GM19328 (cell line): ENCODE data around the gene IRS1.
A peak's percentile ranks its signal among the peaks of the same experiment; 100 is the strongest.

ENCODE experiments used
- ATAC-seq: cut with Tn5 transposase; IDR thresholded peaks from one replicate; pipeline ENCODE4 v1.9.1; 2021; ENCODE audit warnings: mild to moderate bottlenecking, moderate library complexity; ENCODE audit not compliant: unreplicated experiment

The IRS1 gene

DNA sequence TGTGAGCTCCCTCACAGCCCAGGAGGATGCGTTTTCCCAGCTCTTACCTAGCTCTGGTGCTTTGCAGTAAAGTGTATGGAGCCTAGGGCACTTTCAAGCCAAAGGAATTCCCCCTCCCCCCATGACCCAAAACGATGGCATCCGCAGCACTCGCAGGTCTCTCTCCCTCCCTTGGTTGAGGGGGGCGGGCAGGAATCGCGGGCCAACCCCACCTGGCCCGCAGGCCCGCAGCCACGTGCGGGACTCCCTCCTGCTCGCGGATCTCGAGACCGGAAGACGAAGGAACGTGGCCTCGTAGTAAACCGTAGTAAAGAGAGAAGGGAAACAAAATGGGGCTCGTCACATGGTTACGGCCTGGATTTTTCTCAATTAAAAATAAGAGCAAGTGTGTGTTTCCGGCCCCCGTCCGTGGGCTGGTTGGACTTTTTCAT is 8.5 kb downstream of the IRS1 start:
- peak; percentile 59 for ATAC-seq

GRCh38 chr2:226790431-226790830 is 9.2 kb downstream of the IRS1 start:
- no peak for ATAC-seq

DNA sequence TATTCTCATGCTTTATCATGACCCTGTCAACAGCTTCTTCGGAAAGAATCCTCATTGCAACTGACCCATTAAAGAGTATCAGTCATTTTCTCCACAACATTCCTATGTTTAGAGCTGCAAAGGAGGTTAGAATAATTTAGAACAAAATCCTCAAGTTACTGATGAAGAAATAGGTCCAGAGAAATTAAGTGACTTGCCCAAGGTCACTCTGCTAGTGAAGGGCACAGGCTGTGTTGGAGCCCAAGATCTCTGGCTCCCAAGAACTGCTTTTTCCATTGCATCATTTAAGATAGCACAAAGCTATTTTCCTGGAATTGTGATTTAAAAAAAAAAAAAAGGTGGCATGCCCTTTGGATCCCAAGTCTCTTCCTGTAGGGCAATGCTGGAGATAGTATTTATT is 9.6 kb downstream of the IRS1 start:
- no peak for ATAC-seq

DNA sequence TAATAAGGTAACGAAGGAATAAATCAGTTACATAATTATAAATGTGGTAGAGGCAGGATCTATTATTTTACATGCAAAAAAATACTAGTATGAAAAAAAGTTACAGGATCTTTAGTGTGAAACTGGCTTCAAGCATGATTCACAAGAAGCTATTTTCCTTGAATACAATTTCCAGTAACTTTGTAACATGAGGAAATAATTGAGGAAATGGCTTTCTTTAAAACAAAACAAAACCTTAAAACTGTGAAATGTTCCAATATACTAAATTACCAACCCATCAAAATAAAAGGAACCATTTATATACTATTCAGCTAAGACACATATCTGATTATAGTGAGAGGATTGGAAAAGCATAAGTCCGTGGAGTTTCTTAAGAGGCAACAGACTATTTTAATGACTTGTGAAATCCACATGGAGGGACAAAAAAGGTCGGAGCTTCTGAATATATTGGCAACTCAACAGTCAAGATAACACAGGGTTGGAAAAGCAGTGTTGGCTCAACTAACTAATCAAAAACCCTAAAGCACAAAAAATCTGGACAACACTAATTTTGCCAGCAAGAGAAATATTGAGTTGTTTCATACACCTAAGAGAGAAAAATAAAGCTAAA is 10.6 kb downstream of the IRS1 start:
- ATAC-seq: no peak

DNA sequence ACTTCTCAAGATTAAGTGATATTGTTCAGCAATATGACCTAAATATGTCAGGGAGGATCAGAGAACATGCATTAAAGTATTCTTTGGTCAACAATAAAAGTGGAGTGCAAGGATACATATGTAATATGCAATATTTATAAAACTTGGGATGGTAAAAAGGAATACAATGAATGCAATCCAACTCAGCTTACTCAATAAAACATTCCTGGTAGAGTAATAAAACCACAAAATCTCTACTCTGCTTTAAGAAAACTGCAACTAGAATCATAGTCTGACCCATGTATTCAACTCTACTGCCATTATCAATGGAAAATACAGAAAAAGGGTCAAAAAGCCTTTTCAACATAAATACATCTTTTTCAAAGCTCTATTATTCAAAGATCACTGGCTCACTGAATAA is 11.6 kb downstream of the IRS1 start:
- ATAC-seq: no peak

GRCh38 chr2:226783885-226784284 is 15.7 kb downstream of the IRS1 start:
- ATAC-seq: no peak

DNA sequence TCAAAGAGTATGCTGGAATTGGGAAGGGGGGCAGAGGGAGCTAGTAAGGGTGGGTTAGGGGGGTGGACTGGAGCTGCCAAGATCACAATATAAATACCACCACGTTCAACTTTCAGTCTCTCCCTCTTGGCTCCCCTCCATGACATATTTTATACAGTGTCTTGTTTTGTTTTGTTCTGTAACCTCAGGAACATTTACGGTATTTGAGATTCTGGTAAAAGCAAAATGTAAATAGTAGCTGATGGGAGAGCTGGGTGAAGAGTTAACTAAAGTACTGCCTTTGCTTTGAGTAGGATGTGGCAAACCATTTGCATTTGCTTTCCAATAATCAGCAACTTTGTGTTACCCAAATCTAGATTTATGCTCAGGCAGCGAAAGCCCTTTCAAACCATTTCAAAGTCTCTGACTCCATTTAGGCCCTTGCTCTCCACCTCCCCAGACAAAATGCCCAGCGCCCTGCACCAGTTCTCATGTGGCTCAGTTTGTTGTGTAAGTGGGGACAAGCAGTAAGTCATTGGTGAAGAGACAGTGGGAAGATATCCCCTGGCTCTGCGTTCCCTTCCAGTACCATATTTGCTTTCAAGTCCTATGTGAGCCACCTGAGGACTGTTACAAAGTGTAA is 17.4 kb downstream of the IRS1 start:
- ATAC-seq: no peak

DNA sequence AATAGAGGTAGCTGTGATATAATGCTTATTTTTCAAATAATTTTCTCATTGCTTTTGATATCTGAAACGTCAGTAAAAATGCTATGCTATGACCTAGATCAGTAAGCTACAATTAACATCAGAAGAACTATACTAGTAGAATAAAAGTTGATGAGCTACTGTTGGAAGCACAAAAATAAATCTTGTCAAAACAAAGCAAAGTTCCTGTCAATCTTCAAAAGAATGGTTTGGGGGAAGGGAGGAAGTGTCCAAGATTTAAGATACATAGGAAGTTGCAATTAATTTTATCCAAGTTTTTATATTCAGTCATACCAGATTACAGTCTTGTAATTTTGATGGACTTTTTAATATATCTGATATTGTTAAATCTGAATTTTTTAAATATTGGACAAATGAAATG is 19.2 kb downstream of the IRS1 start:
- no peak for ATAC-seq

DNA sequence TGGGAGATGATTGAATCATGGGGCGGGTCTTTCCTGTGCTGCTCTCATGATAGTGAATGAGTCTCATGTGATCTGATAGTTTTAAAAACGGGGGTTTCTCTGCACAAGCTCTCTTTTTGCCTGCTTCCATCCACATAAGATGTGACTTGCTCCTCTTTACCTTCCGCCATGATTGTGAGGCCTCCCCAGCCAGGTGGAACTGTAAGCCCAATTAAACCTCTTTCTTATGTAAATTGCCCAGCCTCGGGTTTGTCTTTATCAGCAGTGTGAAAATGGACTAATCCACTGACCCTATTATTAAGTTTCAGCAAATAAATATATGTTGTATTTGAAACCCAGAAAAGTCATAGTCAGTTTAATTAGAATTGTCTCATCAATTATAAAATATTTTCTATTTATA is 22.0 kb downstream of the IRS1 start:
- no peak for ATAC-seq

GRCh38 chr2:226776104-226776503 is 23.5 kb downstream of the IRS1 start:
- ATAC-seq: no peak

GRCh38 chr2:226775032-226775509 is 24.5 kb downstream of the IRS1 start:
- ATAC-seq: no peak

GRCh38 chr2:226773291-226773690 is 26.3 kb downstream of the IRS1 start:
- peak; percentile 29 for ATAC-seq

GRCh38 chr2:226772389-226773179 is 27.0 kb downstream of the IRS1 start:
- peak; percentile 97 for ATAC-seq

GRCh38 chr2:226771067-226771466 is 28.6 kb downstream of the IRS1 start:
- no peak for ATAC-seq

DNA sequence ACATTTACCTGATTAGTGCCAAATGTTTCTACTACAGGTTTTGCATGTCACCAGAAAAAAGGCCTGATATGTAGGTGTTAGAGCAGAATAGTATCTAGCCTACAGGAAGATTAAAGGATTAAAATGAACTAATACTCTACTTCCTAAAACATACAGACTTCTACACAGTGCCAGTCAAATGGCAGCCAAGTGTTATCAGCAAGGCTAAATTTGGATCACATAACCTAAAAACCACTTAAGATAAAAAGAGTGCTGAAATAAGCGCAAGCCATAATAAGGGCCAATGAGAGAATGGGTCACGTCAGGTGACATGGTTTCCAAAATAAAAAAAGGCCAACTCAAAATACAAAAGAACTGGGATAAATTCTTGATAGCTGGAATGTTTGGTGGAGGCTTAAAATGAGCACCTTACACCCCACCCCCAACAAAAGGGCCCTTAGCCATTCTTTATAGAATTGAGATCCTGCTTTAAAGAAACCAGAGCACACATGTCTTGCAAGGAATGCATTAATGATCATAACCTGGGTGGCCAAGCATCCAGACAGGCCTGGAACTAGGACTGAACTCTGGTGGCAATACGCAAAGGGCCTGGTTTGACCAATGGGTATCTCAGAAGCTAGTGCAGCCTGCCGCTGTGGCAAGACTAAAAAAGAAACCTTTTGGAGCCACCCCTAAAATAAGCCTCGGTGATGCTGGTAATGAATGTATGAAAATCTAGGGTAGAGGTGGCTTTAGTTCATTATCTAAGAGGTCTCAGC is 32.4 kb downstream of the IRS1 start:
- no peak for ATAC-seq

DNA sequence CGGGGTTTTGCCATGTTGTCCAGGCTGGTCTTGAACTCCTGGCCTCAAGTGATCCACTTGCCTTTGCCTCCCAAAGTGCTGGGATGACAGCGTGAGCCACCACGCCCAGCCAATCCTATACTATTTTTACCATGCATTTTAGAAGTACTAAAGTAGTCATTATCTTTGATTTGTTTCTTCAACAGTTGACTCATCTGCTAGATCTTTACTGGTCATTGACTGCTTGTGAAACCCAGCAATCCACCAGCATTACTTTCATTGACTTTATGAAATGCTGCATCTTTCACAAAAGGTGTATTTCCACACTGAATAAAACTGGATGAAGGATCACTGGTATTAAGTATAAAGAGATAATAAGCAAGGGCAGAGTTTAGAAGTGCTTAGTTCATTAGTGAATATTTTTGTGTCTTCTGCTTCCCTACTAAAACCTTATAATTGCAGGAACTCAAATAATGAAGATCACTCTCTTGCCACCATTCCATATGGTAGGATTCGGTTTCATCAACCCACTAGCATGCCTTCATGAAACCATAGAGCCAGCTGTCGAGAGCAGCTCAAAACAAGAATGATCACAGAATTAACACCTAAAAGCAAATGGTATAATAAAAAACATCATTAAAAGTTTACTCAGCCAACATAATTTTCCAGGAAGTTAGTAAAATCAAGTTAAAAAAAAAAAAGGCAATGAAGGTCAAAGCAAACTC is 33.1 kb downstream of the IRS1 start:
- no peak for ATAC-seq

- no peak for ATAC-seq
Observed at GRCh38 chr2:226763320-226763719, 36.3 kb downstream of the IRS1 start.

GRCh38 chr2:226761195-226761583 is 38.4 kb downstream of the IRS1 start:
- no peak for ATAC-seq

DNA sequence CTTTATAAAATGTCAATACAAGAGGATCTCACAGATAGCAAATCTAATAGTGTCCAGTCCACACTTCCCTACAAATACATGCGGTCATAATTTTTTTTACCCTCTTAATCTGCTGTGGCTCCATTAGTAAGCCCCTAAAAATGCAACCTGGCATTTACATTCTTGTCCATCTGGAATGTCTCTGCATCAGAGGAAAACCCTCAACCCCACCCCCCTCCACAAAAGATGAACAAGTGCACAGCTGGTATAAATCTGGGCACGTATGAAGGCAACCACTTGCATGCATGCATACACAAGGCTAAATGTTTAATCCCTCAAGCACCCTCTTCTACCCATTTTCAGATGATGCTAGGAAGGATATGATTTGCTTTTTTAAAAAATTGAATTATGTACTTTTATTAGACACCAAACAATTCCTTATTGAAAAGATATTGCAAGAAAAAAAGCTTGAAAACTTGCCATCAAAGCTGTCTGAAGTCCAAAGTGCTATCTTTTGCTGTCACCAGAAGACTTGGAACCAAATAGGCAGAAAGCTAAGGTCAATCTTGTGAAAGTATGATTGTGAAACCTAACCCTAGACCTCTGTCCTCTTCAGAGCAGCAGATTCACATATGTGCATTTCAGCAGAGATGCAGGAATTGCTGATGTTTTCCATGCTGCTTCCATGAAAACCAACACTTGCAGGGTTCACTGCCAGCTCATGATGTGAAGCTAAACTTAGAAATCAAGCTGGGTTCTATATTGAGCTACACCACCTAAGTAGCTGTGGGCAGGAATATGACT is 39.0 kb downstream of the IRS1 start:
- no peak for ATAC-seq

- no peak for ATAC-seq
Observed at GRCh38 chr2:226759768-226760167, 39.9 kb downstream of the IRS1 start.
